OCI-LY1 (cell line): ENCODE results near the gene PHLPP1.

Source experiments
- H2AFZ ChIP-seq: fragments of 200-600 bp; sonication (generic), shearing (Covaris generic); 2 replicates; pipeline ENCODE4 v1.6.0; 2014; ENCODE audit warnings: antibody characterized with exemption, mild to moderate bottlenecking, low read length
- H3F3A ChIP-seq: fragments of 200-600 bp; sonication (generic), shearing (Covaris generic); 2 replicates; pipeline ENCODE4 v1.6.0; 2014; ENCODE audit warnings: mild to moderate bottlenecking, antibody characterized with exemption, low read length, moderate library complexity; ENCODE audit not compliant: insufficient read depth
- H3K27ac ChIP-seq: fragments of 200-600 bp; sonication (generic); 2 replicates; pipeline ENCODE4 v1.5.1; 2014; ENCODE audit warnings: low read length, mixed run types, mild to moderate bottlenecking, low read depth; ENCODE audit not compliant: poor library complexity, severe bottlenecking
- H3K27me3 ChIP-seq: fragments of 200-600 bp; sonication (generic); 2 replicates; pipeline ENCODE4 v1.6.0; 2014; ENCODE audit warnings: antibody characterized with exemption, mild to moderate bottlenecking, low read length, moderate library complexity; ENCODE audit not compliant: insufficient read depth
- H3K36me3 ChIP-seq: fragments of 200-600 bp; sonication (generic); 2 replicates; pipeline ENCODE4 v1.6.1; 2014; ENCODE audit warnings: mild to moderate bottlenecking, antibody characterized with exemption, low read length, moderate library complexity, mixed read lengths; ENCODE audit not compliant: insufficient read depth
- H3K4me1 ChIP-seq: fragments of 200-600 bp; sonication (generic); 2 replicates; pipeline ENCODE4 v1.5.1; 2014; ENCODE audit warnings: mild to moderate bottlenecking, low read length, moderate library complexity; ENCODE audit not compliant: insufficient read depth, severe bottlenecking
- H3K4me2 ChIP-seq: fragments of 200-600 bp; sonication (generic), shearing (Covaris generic); 2 replicates; pipeline ENCODE4 v1.6.1; 2014; ENCODE audit warnings: low read length
- H3K4me3 ChIP-seq: fragments of 200-600 bp; sonication (generic); 2 replicates; pipeline ENCODE4 v1.5.1; 2014; ENCODE audit warnings: low read length, low read depth, mild to moderate bottlenecking, mixed read lengths; ENCODE audit not compliant: poor library complexity, severe bottlenecking
- H3K79me2 ChIP-seq: fragments of 200-600 bp; shearing (Covaris generic); 2 replicates; pipeline ENCODE4 v1.6.1; 2016; ENCODE audit warnings: mixed run types, low read length, mixed read lengths; ENCODE audit not compliant: insufficient read depth
- H3K9ac ChIP-seq: fragments of 200-600 bp; sonication (generic), shearing (Covaris generic); 2 replicates; pipeline ENCODE4 v1.6.1; 2014; ENCODE audit warnings: mild to moderate bottlenecking, low read length, mixed read lengths
- H3K9me2 ChIP-seq: fragments of 200-600 bp; sonication (generic), shearing (Covaris generic); 2 replicates; pipeline ENCODE4 v1.6.1; 2014; ENCODE audit warnings: low read depth, mild to moderate bottlenecking, low read length, mixed read lengths
- H3K9me3 ChIP-seq: fragments of 200-600 bp; shearing (Covaris generic); 2 replicates; pipeline ENCODE4 v1.6.1; 2014; ENCODE audit warnings: low read length, mixed read lengths
- H4K20me1 ChIP-seq: fragments of 200-600 bp; sonication (generic), shearing (Covaris generic); 2 replicates; pipeline ENCODE4 v1.6.0; 2016; ENCODE audit warnings: mild to moderate bottlenecking, low read length; ENCODE audit not compliant: insufficient read depth
- EZH2 ChIP-seq: fragments of 200-600 bp; sonication (generic), shearing (Covaris generic); IDR thresholded peaks from 2 replicates; pipeline ENCODE4 v1.8.0; 2017; ENCODE audit warnings: borderline replicate concordance, mixed run types, mild to moderate bottlenecking, antibody characterized with exemption, low read length, moderate library complexity, mixed read lengths
- TF ChIP-seq, protein P1 (sequence below): fragments of 200-600 bp; sonication (generic), shearing (Covaris generic); IDR thresholded peaks from 2 replicates; pipeline ENCODE4 v1.5.1; 2017; ENCODE audit warnings: mild to moderate bottlenecking, antibody characterized with exemption, low read length, moderate library complexity, mixed read lengths

PHLPP1 gene

DNA sequence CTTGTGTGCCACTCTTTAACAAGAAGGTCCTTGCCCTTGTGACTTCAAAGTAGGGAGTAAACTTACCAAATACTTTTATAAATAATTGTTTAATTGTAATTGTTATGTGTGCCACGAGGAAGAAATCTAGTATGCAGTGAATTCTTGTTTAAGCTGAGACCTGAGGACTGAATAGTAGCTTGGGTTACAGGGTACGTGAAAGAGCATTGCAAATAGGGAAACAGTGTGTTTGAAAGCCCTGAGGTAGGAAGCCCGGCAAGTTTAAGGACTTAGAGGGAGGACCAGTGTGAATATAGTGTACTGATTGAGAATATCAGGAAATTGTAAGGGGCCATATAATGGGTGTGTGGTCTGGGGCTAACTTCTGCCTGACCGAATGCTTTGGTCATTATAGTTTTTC is 26.2 kb downstream of the PHLPP1 start:
- peak overlapping the region; percentile 38 for H3K27ac ChIP-seq
- no peaks in the 10 kb centered on the region for H3K36me3 ChIP-seq
- no peak overlapping the region for H2AFZ ChIP-seq
- no peaks in the 10 kb centered on the region for H3K9me3 ChIP-seq
- no peaks in the 10 kb centered on the region for H4K20me1 ChIP-seq
- H3F3A ChIP-seq, result no peaks in the 10 kb centered on the region
- H3K4me1 ChIP-seq, result peaks cover 49% of the 10 kb centered on the region
- H3K4me3 ChIP-seq, result no peak overlapping the region
- H3K9me2 ChIP-seq, result no peaks in the 10 kb centered on the region
- 0 out of 2 replicates have a peak, but pooled peaks cover 6% of the 10 kb centered on the region for H3K79me2 ChIP-seq
- H3K4me2 ChIP-seq, result peak overlapping the region; percentile 41
- no peaks in the 10 kb centered on the region for H3K27me3 ChIP-seq
- H3K9ac ChIP-seq, result no peak overlapping the region; the same call in 1 of the 2 replicates
- TF ChIP-seq EZH2, result no peak
- TF ChIP-seq, protein P1, sequence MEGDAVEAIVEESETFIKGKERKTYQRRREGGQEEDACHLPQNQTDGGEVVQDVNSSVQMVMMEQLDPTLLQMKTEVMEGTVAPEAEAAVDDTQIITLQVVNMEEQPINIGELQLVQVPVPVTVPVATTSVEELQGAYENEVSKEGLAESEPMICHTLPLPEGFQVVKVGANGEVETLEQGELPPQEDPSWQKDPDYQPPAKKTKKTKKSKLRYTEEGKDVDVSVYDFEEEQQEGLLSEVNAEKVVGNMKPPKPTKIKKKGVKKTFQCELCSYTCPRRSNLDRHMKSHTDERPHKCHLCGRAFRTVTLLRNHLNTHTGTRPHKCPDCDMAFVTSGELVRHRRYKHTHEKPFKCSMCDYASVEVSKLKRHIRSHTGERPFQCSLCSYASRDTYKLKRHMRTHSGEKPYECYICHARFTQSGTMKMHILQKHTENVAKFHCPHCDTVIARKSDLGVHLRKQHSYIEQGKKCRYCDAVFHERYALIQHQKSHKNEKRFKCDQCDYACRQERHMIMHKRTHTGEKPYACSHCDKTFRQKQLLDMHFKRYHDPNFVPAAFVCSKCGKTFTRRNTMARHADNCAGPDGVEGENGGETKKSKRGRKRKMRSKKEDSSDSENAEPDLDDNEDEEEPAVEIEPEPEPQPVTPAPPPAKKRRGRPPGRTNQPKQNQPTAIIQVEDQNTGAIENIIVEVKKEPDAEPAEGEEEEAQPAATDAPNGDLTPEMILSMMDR, result no peak

DNA sequence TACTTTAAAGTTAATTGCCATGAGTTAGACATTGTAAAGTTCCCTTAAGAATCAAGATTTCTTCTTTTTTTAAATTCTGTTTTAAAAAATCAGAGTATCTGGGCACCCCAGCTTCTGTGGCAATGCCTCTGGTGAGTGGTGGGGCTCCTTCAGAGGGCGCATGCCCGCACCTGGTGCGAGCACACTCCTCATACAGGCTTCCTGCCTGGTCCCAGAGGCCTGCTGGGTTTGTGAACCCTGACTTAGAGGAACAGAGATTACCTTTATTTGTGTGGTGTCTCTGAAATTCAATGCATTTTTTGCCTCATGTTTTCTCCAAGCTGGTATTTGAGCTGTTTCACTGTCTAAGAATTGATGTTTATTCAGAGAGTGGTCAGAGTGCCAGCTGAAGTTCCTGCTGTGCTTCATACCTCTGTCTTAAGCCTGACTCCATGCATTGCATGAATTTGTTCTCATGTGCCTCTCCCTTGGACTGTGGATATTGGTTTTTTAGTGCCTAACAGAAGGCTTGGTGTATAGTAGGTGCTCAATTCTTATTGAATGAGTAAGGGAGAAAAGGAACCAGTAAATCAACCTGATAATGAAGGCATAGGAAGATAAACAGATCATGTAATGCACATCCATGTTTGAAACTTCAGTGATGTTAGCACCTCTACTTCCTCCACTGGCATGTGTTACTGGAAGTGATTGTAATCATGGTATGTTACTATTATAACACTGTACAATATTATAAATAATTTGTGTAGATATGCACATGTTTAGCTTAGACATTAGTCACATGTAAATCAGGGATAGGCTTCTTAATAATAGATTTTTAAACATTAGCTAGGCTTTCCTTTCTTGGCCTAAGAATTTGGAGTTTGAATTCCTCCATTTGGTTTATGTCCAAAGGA is 29.0 kb downstream of the PHLPP1 start:
- no peaks in the 10 kb centered on the region for H3K36me3 ChIP-seq

DNA sequence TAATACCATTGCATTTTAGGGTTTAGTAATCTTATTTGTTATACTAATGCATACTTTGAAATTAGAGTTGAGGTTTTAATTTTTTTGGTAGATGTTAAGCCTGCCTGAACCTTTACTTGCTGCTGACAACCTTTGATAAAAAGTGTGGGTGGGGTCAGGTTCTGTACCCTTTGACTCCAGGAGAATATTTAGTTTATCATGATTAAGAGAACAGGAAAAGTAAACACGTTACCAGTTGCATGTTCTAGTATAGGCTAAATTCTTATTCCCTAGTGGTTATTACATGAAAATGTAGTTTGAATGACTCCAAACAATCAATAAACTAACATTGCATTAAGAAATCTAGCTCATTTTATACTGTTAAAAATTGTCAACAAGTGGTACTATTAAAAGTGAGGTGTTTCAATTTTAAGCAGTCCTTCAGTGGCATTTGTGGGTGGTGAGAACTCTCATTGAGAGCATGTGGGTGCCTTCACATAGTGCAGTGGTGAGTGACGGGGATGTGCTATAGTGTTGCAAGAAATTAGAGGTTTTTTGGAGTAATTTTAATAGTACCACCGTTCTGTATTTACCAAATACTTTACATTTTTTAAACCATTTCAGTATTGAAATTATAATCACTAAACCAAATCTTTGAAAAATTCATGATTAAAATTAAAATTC is 29.9 kb downstream of the PHLPP1 start:
- H4K20me1 ChIP-seq, result no peaks in the 10 kb centered on the region
- no peak overlapping the region for H3K27ac ChIP-seq
- H3K4me1 ChIP-seq, result peaks cover 48% of the 10 kb centered on the region
- H3K9me2 ChIP-seq, result no peaks in the 10 kb centered on the region
- H2AFZ ChIP-seq, result no peak overlapping the region
- H3K27me3 ChIP-seq, result no peaks in the 10 kb centered on the region
- H3K79me2 ChIP-seq, result 0 out of 2 replicates have a peak, but pooled peaks cover 6% of the 10 kb centered on the region
- no peaks in the 10 kb centered on the region for H3F3A ChIP-seq
- no peaks in the 10 kb centered on the region for H3K36me3 ChIP-seq
- no peaks in the 10 kb centered on the region for H3K9me3 ChIP-seq
- no peak overlapping the region for H3K4me3 ChIP-seq
- H3K4me2 ChIP-seq, result no peak overlapping the region
- TF ChIP-seq, protein P1, result no peak
- TF ChIP-seq EZH2, result no peak
- no peak overlapping the region for H3K9ac ChIP-seq

More for the DNA sequence above, 29.0 kb downstream of the PHLPP1 start:
- Histone ChIP-seq H3K9ac (no peak overlapping the region), H3K4me2 (peak overlapping the region; percentile 16; the same call in 1 of the 2 replicates), H3K4me1 (peaks cover 49% of the 10 kb centered on the region), H3K9me2 (no peaks in the 10 kb centered on the region), H3K79me2 (0 out of 2 replicates have a peak, but pooled peaks cover 6% of the 10 kb centered on the region), H3K9me3 (no peaks in the 10 kb centered on the region), H3F3A (no peaks in the 10 kb centered on the region), H2AFZ (no peak overlapping the region), H3K27ac (peak overlapping the region; percentile 64), H4K20me1 (no peaks in the 10 kb centered on the region), H3K4me3 (no peak overlapping the region), H3K27me3 (no peaks in the 10 kb centered on the region)
- TF ChIP-seq, protein P1, result no peak
- TF ChIP-seq EZH2, result no peak
